Activated T-helper 1 cell treated with Interleukin-2 at 50 U/mL for 16 hours (primary cell): ENCODE data around the gene SRGAP2C.
"Not testable (repeated sequence)": the region's sequence is repeated elsewhere in the genome, so short reads cannot be mapped to it uniquely, and the experiment has no call there.

ENCODE experiments used
- DNase-seq: peaks from one replicate; pipeline ENCODE4 v3.0.0-alpha.2; 2020; ENCODE audit warnings: low read depth

Gene SRGAP2C

DNA sequence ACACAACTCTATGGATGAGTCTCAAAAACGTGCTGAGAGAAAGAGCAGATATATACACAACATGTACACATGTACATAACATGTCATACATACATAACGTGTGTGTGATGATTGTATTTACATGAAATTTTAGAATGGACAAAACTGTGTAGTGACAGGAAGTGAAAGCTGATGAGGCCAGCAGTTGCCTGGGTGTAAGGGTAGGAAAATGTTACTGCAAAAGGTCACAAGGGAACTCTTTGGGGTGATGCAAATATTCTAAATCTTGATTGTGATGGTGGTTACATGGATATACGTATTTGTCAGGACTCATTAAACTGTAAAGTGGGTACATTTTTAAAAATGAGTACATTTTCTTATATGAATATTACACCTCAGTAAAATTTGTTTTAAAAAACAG is 236.7 kb downstream of the SRGAP2C start:
- not testable (repeated sequence) for DNase-seq

- DNase-seq, result not testable (repeated sequence)
These were observed 239.2 kb downstream of the SRGAP2C start for GRCh38 chr1:121423956-121424355.

- DNase-seq, result not testable (repeated sequence)
These were observed 248.7 kb downstream of the SRGAP2C start for GRCh38 chr1:121433517-121433916.

DNA sequence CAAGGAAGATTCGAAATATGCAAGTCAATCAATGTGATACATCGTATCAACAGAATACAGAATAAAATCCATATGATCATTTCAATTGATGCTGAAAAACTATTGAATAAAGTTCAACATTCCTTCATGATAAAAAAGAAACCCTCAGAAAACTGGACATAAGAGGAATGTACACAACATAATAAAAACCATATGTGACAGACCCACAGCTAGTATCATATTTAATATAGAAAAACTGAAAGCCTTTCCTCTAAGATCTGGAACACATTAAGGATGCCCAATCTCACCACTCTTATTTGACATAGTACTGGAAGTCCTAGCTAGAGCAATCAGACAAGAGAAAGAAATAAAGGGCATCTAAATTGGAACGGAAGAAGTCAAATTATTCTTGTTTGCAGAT is 254.1 kb downstream of the SRGAP2C start:
- not testable (repeated sequence) for DNase-seq

GRCh38 chr1:121440993-121441392 is 256.2 kb downstream of the SRGAP2C start:
- no peak for DNase-seq
